ENCODE measurements around the gene SETD6. TPM values are rescaled to one million over a fixed set of nuclear protein-coding genes. Genes with fewer than 3 reads are reported as not detected.
A peak's percentile ranks its signal among the peaks of the same experiment; 100 is the strongest.

Gene SETD6
- total RNA-seq, 1 donor from 2014 or later: 12.5 TPM

- DNase-seq (ENCODE audit: low read depth): no peak
These were observed 1.4 kb upstream of the SETD6 start for GRCh38 chr16:58513874-58514273.

GRCh38 chr16:58515871-58516767 lies 802 bp downstream of the SETD6 start:
- Histone ChIP-seq H3K4me3 (ENCODE audit: low read depth, low read length) (peak overlapping the region; percentile 69), H3K36me3 (ENCODE audit: control insufficient read depth, insufficient read depth, low read length) (peaks cover 7% of the 10 kb centered on the region), H3K27me3 (ENCODE audit: control insufficient read depth, insufficient read depth, low read length) (no peaks in the 10 kb centered on the region)
- no peak for TF ChIP-seq CTCF (IDR thresholded peaks at IDR 0.05; ENCODE audit: insufficient read depth, low read length, poor library complexity, severe bottlenecking)
- no peak for DNase-seq (ENCODE audit: low read depth)

More at GRCh38 chr16:58513874-58514273, 1.4 kb upstream of the SETD6 start:
- Histone ChIP-seq H3K36me3 (ENCODE audit: control insufficient read depth, insufficient read depth, low read length) (peaks cover 6% of the 10 kb centered on the region), H3K4me3 (ENCODE audit: low read depth, low read length) (no peak overlapping the region), H3K27me3 (ENCODE audit: control insufficient read depth, insufficient read depth, low read length) (no peaks in the 10 kb centered on the region)
- no peak for TF ChIP-seq CTCF (IDR thresholded peaks at IDR 0.05; ENCODE audit: insufficient read depth, low read length, poor library complexity, severe bottlenecking)

- Histone ChIP-seq H3K27me3 (ENCODE audit: control insufficient read depth, insufficient read depth, low read length) (no peaks in the 10 kb centered on the region), H3K4me3 (ENCODE audit: low read depth, low read length) (no peak overlapping the region), H3K36me3 (ENCODE audit: control insufficient read depth, insufficient read depth, low read length) (peaks cover 7% of the 10 kb centered on the region)
- no peak for TF ChIP-seq CTCF (IDR thresholded peaks at IDR 0.05; ENCODE audit: insufficient read depth, low read length, poor library complexity, severe bottlenecking)
- DNase-seq (ENCODE audit: low read depth): no peak
These were observed 1.4 kb downstream of the SETD6 start for GRCh38 chr16:58516768-58517107.

- no peak for TF ChIP-seq CTCF (IDR thresholded peaks at IDR 0.05; ENCODE audit: insufficient read depth, low read length, poor library complexity, severe bottlenecking)
- DNase-seq (ENCODE audit: low read depth): no peak
- Histone ChIP-seq H3K4me3 (ENCODE audit: low read depth, low read length) (no peak overlapping the region), H3K27me3 (ENCODE audit: control insufficient read depth, insufficient read depth, low read length) (no peaks in the 10 kb centered on the region), H3K36me3 (ENCODE audit: control insufficient read depth, insufficient read depth, low read length) (peaks cover 7% of the 10 kb centered on the region)
These were observed 3.0 kb downstream of the SETD6 start for GRCh38 chr16:58518083-58518979.

- TF ChIP-seq CTCF (IDR thresholded peaks at IDR 0.05; ENCODE audit: insufficient read depth, low read length, poor library complexity, severe bottlenecking): no peak
These were observed 3.7 kb downstream of the SETD6 start for GRCh38 chr16:58518980-58519368.

More at GRCh38 chr16:58518980-58519368, 3.7 kb downstream of the SETD6 start:
- peaks cover 7% of the 10 kb centered on the region for H3K36me3 ChIP-seq (ENCODE audit: control insufficient read depth, insufficient read depth, low read length)
- no peaks in the 10 kb centered on the region for H3K27me3 ChIP-seq (ENCODE audit: control insufficient read depth, insufficient read depth, low read length)
- DNase-seq (ENCODE audit: low read depth): no peak
- H3K4me3 ChIP-seq (ENCODE audit: low read depth, low read length): no peak overlapping the region
